ENCODE data around the gene COL8A1. TPM values are rescaled to one million over a fixed set of nuclear protein-coding genes. Genes with fewer than 3 reads are reported as not detected.

The COL8A1 gene
- total and polyA plus RNA-seq, 9 of the 15 experiments (the other 6 are each of a cell fraction or from before 2014, with no cell fraction given), result 0.07 TPM; not detected in 8

- TF ChIP-seq TCF3 (CRISPR knock-in tag; IDR thresholded peaks at IDR 0.05) (peak; percentile 74), KAT7 (CRISPR knock-in tag; IDR thresholded peaks at IDR 0.05; ENCODE audit: borderline replicate concordance) (no peak), SRSF9 (IDR thresholded peaks at IDR 0.05; ENCODE audit: borderline replicate concordance, low read depth, low read length) (no peak), HDAC2 (IDR thresholded peaks at IDR 0.05) (no peak), JUND (IDR thresholded peaks at IDR 0.05; ENCODE audit: borderline replicate concordance, low read depth, low read length) (peak; percentile 94), JUND (tag; IDR thresholded peaks at IDR 0.05; ENCODE audit: borderline replicate concordance, low read depth, low read length) (peak; percentile 87; the same call in 2 of the 3 replicates), ZNF212 (CRISPR knock-in tag; IDR thresholded peaks at IDR 0.05) (no peak), HBP1 (CRISPR knock-in tag; IDR thresholded peaks at IDR 0.05) (no peak), ZNF551 (CRISPR knock-in tag; IDR thresholded peaks at IDR 0.05) (no peak), SMAD4 (CRISPR knock-in tag; conservative IDR thresholded peaks at IDR 0.05) (no peak), LCOR (CRISPR knock-in tag; IDR thresholded peaks at IDR 0.05) (no peak), ZNF436 (CRISPR knock-in tag; IDR thresholded peaks at IDR 0.05) (no peak), GATAD2A (IDR thresholded peaks at IDR 0.05) (no peak), MCM5 (IDR thresholded peaks at IDR 0.05; ENCODE audit: low read depth) (no peak), EGR1 (conservative IDR thresholded peaks at IDR 0.05) (no peak), CEBPZ (IDR thresholded peaks at IDR 0.05; ENCODE audit: borderline replicate concordance, low read depth, low read length) (no peak), ZNF133 (CRISPR knock-in tag; IDR thresholded peaks at IDR 0.05) (no peak), FIP1L1 (IDR thresholded peaks at IDR 0.05; ENCODE audit: low read depth, low read length, poor library complexity, severe bottlenecking) (no peak), DIDO1 (tag; IDR thresholded peaks at IDR 0.05; ENCODE audit: low read depth) (no peak), ZNF197 (CRISPR knock-in tag; IDR thresholded peaks at IDR 0.05; ENCODE audit: low read depth) (no peak), HNRNPL (IDR thresholded peaks at IDR 0.05; ENCODE audit: low read depth, low read length) (no peak)
Observed at GRCh38 chr3:99825004-99825640, 186.7 kb downstream of the COL8A1 start (continued).
